PFSK-1 (cell line): ENCODE data around the gene SEMA3C.

Source experiments
- FOXP2 ChIP-seq: optimal IDR thresholded peaks from 2 replicates; pipeline ENCODE3; 2011; ENCODE audit warnings: borderline replicate concordance, control low read depth, inconsistent platforms; ENCODE audit not compliant: insufficient read depth; ENCODE audit errors: extremely low read length, extremely low read depth
- POLR2AphosphoS5 ChIP-seq: IDR thresholded peaks from 2 replicates; pipeline ENCODE4 v1.6.1; 2012; ENCODE audit warnings: low read depth, mild to moderate bottlenecking, control low read depth, low read length, moderate library complexity
- REST ChIP-seq, 2 experiments: IDR thresholded peaks; 2 replicates each; pipeline versions ENCODE4 v1.6.1 to v1.8.0; 2011 to 2012; ENCODE audit warnings: low read depth in 2 of 2, low read length in 2 of 2, control low read depth in 1 of 2, inconsistent platforms in 1 of 2, mild to moderate bottlenecking in 1 of 2, moderate library complexity in 1 of 2; ENCODE audit not compliant: insufficient read depth in 1 of 2
- SIN3A ChIP-seq: IDR thresholded peaks from 2 replicates; pipeline ENCODE4 v1.6.1; 2012; ENCODE audit warnings: mild to moderate bottlenecking, low read length, moderate library complexity, borderline replicate concordance; ENCODE audit not compliant: insufficient read depth
- TAF1 ChIP-seq: IDR thresholded peaks from 2 replicates; pipeline ENCODE4 v1.6.1; 2012; ENCODE audit warnings: low read length, control low read depth, borderline replicate concordance; ENCODE audit not compliant: insufficient read depth

Gene SEMA3C

GRCh38 chr7:80842022-80842790 lies 76.6 kb downstream of the SEMA3C start:
- TF ChIP-seq REST (IDR thresholded peaks at IDR 0.05; ENCODE audit: insufficient read depth in 1 of 2, low read depth in 2 of 2, low read length in 2 of 2) (no peak), SIN3A (no peak), FOXP2 (no peak), TAF1 (no peak), POLR2AphosphoS5 (no peak)

GRCh38 chr7:80841423-80841955 lies 77.4 kb downstream of the SEMA3C start:
- no peak for TF ChIP-seq TAF1
- TF ChIP-seq REST (IDR thresholded peaks at IDR 0.05; ENCODE audit: insufficient read depth in 1 of 2, low read depth in 2 of 2, low read length in 2 of 2) = no peak
- no peak for TF ChIP-seq FOXP2
- no peak for TF ChIP-seq POLR2AphosphoS5
- no peak for TF ChIP-seq SIN3A

- no peak for TF ChIP-seq REST (IDR thresholded peaks at IDR 0.05; ENCODE audit: insufficient read depth in 1 of 2, low read depth in 2 of 2, low read length in 2 of 2)
- TF ChIP-seq SIN3A = no peak
- TF ChIP-seq POLR2AphosphoS5 = no peak
- TF ChIP-seq TAF1 = no peak
- TF ChIP-seq FOXP2 = no peak
Observed at GRCh38 chr7:80840681-80841080, 78.2 kb downstream of the SEMA3C start.

GRCh38 chr7:80839855-80840254 lies 79.0 kb downstream of the SEMA3C start:
- no peak for TF ChIP-seq REST (IDR thresholded peaks at IDR 0.05; ENCODE audit: insufficient read depth in 1 of 2, low read depth in 2 of 2, low read length in 2 of 2)
- no peak for TF ChIP-seq FOXP2
- no peak for TF ChIP-seq SIN3A
- no peak for TF ChIP-seq TAF1
- TF ChIP-seq POLR2AphosphoS5 = no peak
